Measurements from ENCODE around the gene PLEKHA7.

PLEKHA7 gene

GRCh38 chr11:17026487-17027082 is 12.4 kb upstream of the PLEKHA7 start:
- TF ChIP-seq REST (IDR thresholded peaks at IDR 0.05; ENCODE audit: insufficient read depth in 1 of 2, low read depth in 2 of 2, low read length in 2 of 2) = no peak
- no peak for TF ChIP-seq POLR2AphosphoS5 (IDR thresholded peaks at IDR 0.05; ENCODE audit: low read depth, low read length)
- TF ChIP-seq SIN3A (IDR thresholded peaks at IDR 0.05; ENCODE audit: borderline replicate concordance, insufficient read depth, low read length) = no peak
- no peak for TF ChIP-seq TAF1 (IDR thresholded peaks at IDR 0.05; ENCODE audit: borderline replicate concordance, insufficient read depth, low read length)
- TF ChIP-seq FOXP2 (optimal IDR thresholded peaks at IDR 0.05; ENCODE audit: borderline replicate concordance, extremely low read depth, extremely low read length, insufficient read depth) = no peak

- TF ChIP-seq REST (IDR thresholded peaks at IDR 0.05; ENCODE audit: insufficient read depth in 1 of 2, low read depth in 2 of 2, low read length in 2 of 2) (no peak), POLR2AphosphoS5 (IDR thresholded peaks at IDR 0.05; ENCODE audit: low read depth, low read length) (no peak), FOXP2 (optimal IDR thresholded peaks at IDR 0.05; ENCODE audit: borderline replicate concordance, extremely low read depth, extremely low read length, insufficient read depth) (no peak), SIN3A (IDR thresholded peaks at IDR 0.05; ENCODE audit: borderline replicate concordance, insufficient read depth, low read length) (no peak), TAF1 (IDR thresholded peaks at IDR 0.05; ENCODE audit: borderline replicate concordance, insufficient read depth, low read length) (no peak)
These were observed 10.7 kb upstream of the PLEKHA7 start for GRCh38 chr11:17024924-17025323.

- TF ChIP-seq SIN3A (IDR thresholded peaks at IDR 0.05; ENCODE audit: borderline replicate concordance, insufficient read depth, low read length) (no peak), TAF1 (IDR thresholded peaks at IDR 0.05; ENCODE audit: borderline replicate concordance, insufficient read depth, low read length) (no peak), POLR2AphosphoS5 (IDR thresholded peaks at IDR 0.05; ENCODE audit: low read depth, low read length) (no peak), REST (IDR thresholded peaks at IDR 0.05; ENCODE audit: insufficient read depth in 1 of 2, low read depth in 2 of 2, low read length in 2 of 2) (no peak), FOXP2 (optimal IDR thresholded peaks at IDR 0.05; ENCODE audit: borderline replicate concordance, extremely low read depth, extremely low read length, insufficient read depth) (no peak)
These were observed 7.3 kb upstream of the PLEKHA7 start for GRCh38 chr11:17021511-17021910.

- TF ChIP-seq FOXP2 (optimal IDR thresholded peaks at IDR 0.05; ENCODE audit: borderline replicate concordance, extremely low read depth, extremely low read length, insufficient read depth) = no peak
- TF ChIP-seq SIN3A (IDR thresholded peaks at IDR 0.05; ENCODE audit: borderline replicate concordance, insufficient read depth, low read length) = no peak
- no peak for TF ChIP-seq TAF1 (IDR thresholded peaks at IDR 0.05; ENCODE audit: borderline replicate concordance, insufficient read depth, low read length)
- no peak for TF ChIP-seq POLR2AphosphoS5 (IDR thresholded peaks at IDR 0.05; ENCODE audit: low read depth, low read length)
- no peak for TF ChIP-seq REST (IDR thresholded peaks at IDR 0.05; ENCODE audit: insufficient read depth in 1 of 2, low read depth in 2 of 2, low read length in 2 of 2)
These were observed 6.6 kb upstream of the PLEKHA7 start for GRCh38 chr11:17020831-17021230.

Data from PFSK-1 (cell line).